Measurements from ENCODE around the gene STXBP1. TPM values are rescaled to one million over a fixed set of nuclear protein-coding genes. Genes with fewer than 3 reads are reported as not detected.

Gene STXBP1
- total and polyA plus RNA-seq, 2 donors (not counting 3 experiments of a cell fraction or from before 2014, with no cell fraction given), result 18.8 to 51.3 TPM

- H3K27me3 ChIP-seq (ENCODE audit: control insufficient read depth in 2 of 2, insufficient read depth in 2 of 2, low read length in 2 of 2), result no peaks in the 10 kb centered on the region
- dilution Hi-C loops (cut with MboI; ENCODE audit: extremely low pct_ligation_motif_present, low sequenced_read_pairs) (no loop called here), intact Hi-C loops (cut with micrococcal nuclease) (no loop called here)
- ChIA-PET POLR2A (no interaction called here), CTCF (interaction anchor here (0.6 to 7.4 kb wide), 17 partner anchors 14 to 149 kb away, joined by 3 to 96 read pairs (median 4); partner anchors contain the start of gene TOR2A)
- no peak overlapping the region for H3K9ac ChIP-seq (replicated peaks; ENCODE audit: extremely low read depth, insufficient read depth, low read length)
- no TSS peak for BruUV-seq (replicated peaks)
- no peaks in the 10 kb centered on the region for H3K9me1 ChIP-seq (replicated peaks; ENCODE audit: control insufficient read depth, extremely low read depth, insufficient read depth, low read length)
- H3K9me3 ChIP-seq (replicated peaks; ENCODE audit: control insufficient read depth, insufficient read depth, low read length), result no peaks in the 10 kb centered on the region
- H3K4me3 ChIP-seq (replicated peaks in 1 of 3; ENCODE audit: insufficient read depth in 1 of 3, low read depth in 1 of 3, low read length in 3 of 3), result no peak overlapping the region
- no peaks in the 10 kb centered on the region for H3K36me3 ChIP-seq (ENCODE audit: control insufficient read depth in 2 of 2, extremely low read depth in 1 of 2, insufficient read depth in 2 of 2, low read length in 2 of 2)
- H3K27ac ChIP-seq (ENCODE audit: insufficient read depth, low read depth, low read length), result no peak overlapping the region
- DNase-seq (ENCODE audit: low read depth, low spot score), result no peak
- H3K4me2 ChIP-seq (ENCODE audit: insufficient read depth, low read length), result no peak overlapping the region
- H2AFZ ChIP-seq (ENCODE audit: low read depth, low read length), result no peak overlapping the region
- H3K4me1 ChIP-seq (ENCODE audit: control insufficient read depth, extremely low read depth, insufficient read depth, low read length), result no peaks in the 10 kb centered on the region
- TF ChIP-seq GATA2 (IDR thresholded peaks at IDR 0.05; ENCODE audit: insufficient read depth, insufficient read length, low read depth, low read length) (no peak), JUN (IDR thresholded peaks at IDR 0.05; ENCODE audit: borderline replicate concordance, insufficient read depth, insufficient read length, low read depth) (no peak), MYC (IDR thresholded peaks at IDR 0.05; ENCODE audit: low read depth, low read length) (no peak), POLR2AphosphoS5 (IDR thresholded peaks at IDR 0.05; ENCODE audit: insufficient read depth, low read depth, low read length) (no peak), FOS (IDR thresholded peaks at IDR 0.05; ENCODE audit: borderline replicate concordance, insufficient read depth, low read length) (no peak), EZH2 (IDR thresholded peaks at IDR 0.05; ENCODE audit: borderline replicate concordance, low read depth, low read length, severe bottlenecking) (no peak), POLR2A (IDR thresholded peaks at IDR 0.05; ENCODE audit: low read depth, low read length) (no peak)
- TF ChIP-seq, protein P1, sequence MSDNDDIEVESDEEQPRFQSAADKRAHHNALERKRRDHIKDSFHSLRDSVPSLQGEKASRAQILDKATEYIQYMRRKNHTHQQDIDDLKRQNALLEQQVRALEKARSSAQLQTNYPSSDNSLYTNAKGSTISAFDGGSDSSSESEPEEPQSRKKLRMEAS (IDR thresholded peaks at IDR 0.05; ENCODE audit: insufficient read depth, insufficient read length), result no peak
- TF ChIP-seq, protein P2, sequence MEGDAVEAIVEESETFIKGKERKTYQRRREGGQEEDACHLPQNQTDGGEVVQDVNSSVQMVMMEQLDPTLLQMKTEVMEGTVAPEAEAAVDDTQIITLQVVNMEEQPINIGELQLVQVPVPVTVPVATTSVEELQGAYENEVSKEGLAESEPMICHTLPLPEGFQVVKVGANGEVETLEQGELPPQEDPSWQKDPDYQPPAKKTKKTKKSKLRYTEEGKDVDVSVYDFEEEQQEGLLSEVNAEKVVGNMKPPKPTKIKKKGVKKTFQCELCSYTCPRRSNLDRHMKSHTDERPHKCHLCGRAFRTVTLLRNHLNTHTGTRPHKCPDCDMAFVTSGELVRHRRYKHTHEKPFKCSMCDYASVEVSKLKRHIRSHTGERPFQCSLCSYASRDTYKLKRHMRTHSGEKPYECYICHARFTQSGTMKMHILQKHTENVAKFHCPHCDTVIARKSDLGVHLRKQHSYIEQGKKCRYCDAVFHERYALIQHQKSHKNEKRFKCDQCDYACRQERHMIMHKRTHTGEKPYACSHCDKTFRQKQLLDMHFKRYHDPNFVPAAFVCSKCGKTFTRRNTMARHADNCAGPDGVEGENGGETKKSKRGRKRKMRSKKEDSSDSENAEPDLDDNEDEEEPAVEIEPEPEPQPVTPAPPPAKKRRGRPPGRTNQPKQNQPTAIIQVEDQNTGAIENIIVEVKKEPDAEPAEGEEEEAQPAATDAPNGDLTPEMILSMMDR (IDR thresholded peaks at IDR 0.05; ENCODE audit: extremely low read depth in 1 of 2, insufficient read depth in 1 of 2, low read depth in 1 of 2, low read length in 2 of 2), result no peak
- no peaks in the 10 kb centered on the region for H4K20me1 ChIP-seq (replicated peaks; ENCODE audit: control insufficient read depth, extremely low read depth, insufficient read depth, low read length)
- FAIRE-seq, result no peak
- H3K79me2 ChIP-seq (ENCODE audit: control insufficient read depth, insufficient read depth, low read length), result peaks cover 2% of the 10 kb centered on the region
Observed at GRCh38 chr9:127585161-127585819, 26.8 kb upstream of the STXBP1 start.

All from endothelial cell of umbilical vein (primary cell).